Measurements from ENCODE around the gene PLA2G4F. TPM values are rescaled to one million over a fixed set of nuclear protein-coding genes. Genes with fewer than 3 reads are reported as not detected.

PLA2G4F gene
- total and polyA plus RNA-seq, 7 donors, result 0.20 to 5.3 (median 1.9) TPM

DNA sequence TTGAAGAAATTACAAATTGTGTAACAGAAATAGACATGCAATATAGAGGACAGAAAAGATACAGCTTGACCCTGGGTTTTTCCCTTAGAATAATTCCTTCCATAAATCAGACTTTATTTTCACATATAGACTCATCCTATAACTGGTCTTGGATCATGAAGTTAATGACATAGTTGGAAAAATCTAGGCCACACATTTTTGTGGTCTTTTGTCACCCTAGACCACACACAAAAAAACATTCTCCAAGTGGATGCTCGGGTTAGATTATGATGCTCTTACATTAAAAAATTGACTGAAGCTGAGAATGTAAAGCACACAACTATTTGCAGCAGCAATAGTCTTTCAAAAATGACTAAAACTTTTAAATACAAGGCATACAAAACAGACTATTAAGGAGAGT lies 54.6 kb downstream of the PLA2G4F start:
- intact Hi-C loops (cut with DNase I), result no loop called here
- 74 to 84% (median 79%) methylated on average over 1 of the region's 1 CpG for WGBS, 3 donors

DNA sequence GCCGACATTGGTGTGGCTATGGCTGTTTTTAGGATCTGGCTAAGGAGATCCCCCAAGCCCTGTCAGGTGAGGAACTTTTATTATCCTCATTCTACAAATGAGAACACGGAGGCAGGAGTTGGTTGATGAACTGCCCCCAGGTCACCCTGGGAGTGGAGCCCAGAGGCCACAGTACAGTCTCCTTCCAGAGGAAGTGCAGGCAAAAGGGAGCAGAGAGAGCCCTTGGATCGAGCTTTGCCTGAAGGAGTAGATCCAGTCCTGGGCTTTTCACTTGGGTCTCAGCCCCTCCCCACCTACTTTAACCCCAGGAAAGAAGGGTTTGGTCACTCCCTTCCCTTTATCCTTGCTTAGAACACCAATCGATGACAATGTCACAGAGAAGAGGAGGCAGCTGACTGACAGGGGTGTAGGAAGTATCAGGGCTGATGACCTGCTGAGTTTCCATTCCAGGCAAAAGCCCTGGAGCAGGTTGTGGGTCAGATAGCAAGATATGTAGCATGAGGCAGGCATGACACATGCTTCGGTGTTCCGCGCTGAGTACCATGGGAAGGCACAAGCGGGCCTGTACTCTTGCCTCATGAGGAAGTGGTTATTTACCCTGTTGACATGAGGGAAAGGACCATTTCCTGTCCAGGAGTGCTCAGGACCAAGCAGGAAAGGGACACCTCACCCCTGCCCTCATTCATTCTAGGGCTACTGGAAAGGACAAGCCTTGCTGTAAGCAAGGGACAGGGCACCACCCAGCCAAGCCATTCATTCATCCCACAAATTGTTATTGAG lies 56.2 kb downstream of the PLA2G4F start:
- no peak for TF ChIP-seq CTCF (IDR thresholded peaks at IDR 0.05)

More for the DNA sequence above, 54.6 kb downstream of the PLA2G4F start:
- DNase-seq, result no peak
- TF ChIP-seq CTCF (IDR thresholded peaks at IDR 0.05), result no peak
- no peak for ATAC-seq
- no peak overlapping the region for H3K4me3 ChIP-seq
- H3K27ac ChIP-seq, result no peak overlapping the region
- H3K36me3 ChIP-seq (ENCODE audit: insufficient read depth in 1 of 2, low read depth in 1 of 2), result no peaks in the 10 kb centered on the region
- H3K27me3 ChIP-seq (ENCODE audit: insufficient read depth in 3 of 3, low read length in 2 of 3), result no peaks in the 10 kb centered on the region
- no peaks in the 10 kb centered on the region for H3K4me1 ChIP-seq
- no peaks in the 10 kb centered on the region for H3K9me3 ChIP-seq

DNA sequence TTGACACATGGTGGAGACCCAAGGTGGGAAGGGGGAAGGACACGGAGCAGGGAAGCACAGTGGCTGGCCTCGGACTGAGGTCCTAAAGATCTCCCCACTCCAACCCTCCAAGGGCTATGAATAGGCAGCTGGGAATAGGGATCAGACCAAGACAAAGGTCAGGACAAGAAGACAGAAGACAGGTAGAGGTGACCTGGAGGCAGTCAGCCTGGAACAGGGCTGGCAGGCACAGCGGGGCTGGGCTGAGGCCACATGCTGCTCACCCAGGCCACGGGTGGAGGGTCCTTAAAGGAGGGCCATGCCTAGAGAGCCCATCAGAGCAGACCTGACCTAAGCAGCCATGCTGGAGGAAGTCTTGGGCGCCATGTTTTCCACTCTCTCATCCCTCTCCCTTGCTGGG lies 59.4 kb downstream of the PLA2G4F start:
- no peaks in the 10 kb centered on the region for H3K9me3 ChIP-seq
- no peak for ATAC-seq
- H3K36me3 ChIP-seq (ENCODE audit: insufficient read depth in 1 of 2, low read depth in 1 of 2), result no peaks in the 10 kb centered on the region
- H3K4me3 ChIP-seq, result no peak overlapping the region
- H3K27ac ChIP-seq, result no peak overlapping the region
- TF ChIP-seq CTCF (IDR thresholded peaks at IDR 0.05), result no peak
- no peak for DNase-seq
- no peaks in the 10 kb centered on the region for H3K27me3 ChIP-seq (ENCODE audit: insufficient read depth in 3 of 3, low read length in 2 of 3)
- peaks cover 9% of the 10 kb centered on the region for H3K4me1 ChIP-seq
- intact Hi-C loops (cut with DNase I), result no loop called here
- 83 to 92% (median 90%) methylated on average over 5 of the region's 5 CpGs for WGBS, 3 donors

More for the DNA sequence above, 56.2 kb downstream of the PLA2G4F start:
- intact Hi-C loops (cut with DNase I), result no loop called here
- Histone ChIP-seq H3K27me3 (ENCODE audit: insufficient read depth in 3 of 3, low read length in 2 of 3) (no peaks in the 10 kb centered on the region), H3K27ac (no peak overlapping the region), H3K4me1 (no peaks in the 10 kb centered on the region), H3K36me3 (ENCODE audit: insufficient read depth in 1 of 2, low read depth in 1 of 2) (no peaks in the 10 kb centered on the region), H3K4me3 (no peak overlapping the region), H3K9me3 (no peaks in the 10 kb centered on the region)
- DNase-seq (no peak), ATAC-seq (no peak)
- WGBS, 3 donors, result 76 to 81% (median 80%) methylated on average over 8 of the region's 8 CpGs

DNA sequence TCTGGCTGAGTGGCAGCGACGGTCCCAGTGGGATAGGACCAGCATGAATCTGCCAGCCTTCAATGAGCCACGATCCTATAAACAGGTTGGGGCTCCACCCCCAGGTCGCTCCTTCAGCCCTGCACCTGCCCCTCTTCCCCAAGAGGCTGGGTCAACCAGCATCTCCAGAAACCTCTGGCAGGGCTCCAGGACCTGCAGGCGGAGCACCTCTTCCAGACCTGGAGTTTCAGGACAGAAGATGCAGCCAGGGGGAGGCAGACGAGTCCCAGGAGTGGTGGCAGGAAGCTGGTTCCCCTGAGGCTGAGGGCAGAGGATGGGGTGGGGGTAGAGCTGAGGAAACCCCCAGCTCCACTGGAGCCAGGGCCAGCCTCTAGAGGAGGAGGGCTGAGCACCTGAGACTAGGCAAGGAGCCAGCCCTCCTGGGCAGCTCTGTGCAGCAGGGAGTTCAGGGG lies 61.9 kb downstream of the PLA2G4F start, which contains the start of gene PLA2G4D:
Gene PLA2G4D, minus strand, starts transcription at position 51 of the 452 bp plus-strand sequence. CDS start 103 bp downstream, outside the sequence.
- Histone ChIP-seq H3K4me3 (no peak within 1 kb of the TSS), H3K27me3 (ENCODE audit: insufficient read depth in 3 of 3, low read length in 2 of 3) (no peaks in the 10 kb centered on the region), H3K27ac (no peak within 1 kb of the TSS), H3K36me3 (ENCODE audit: insufficient read depth in 1 of 2, low read depth in 1 of 2) (no peaks in the 10 kb centered on the region), H3K9me3 (no peaks in the 10 kb centered on the region), H3K4me1 (peaks cover 9% of the 10 kb centered on the region)
- ATAC-seq (no peak), DNase-seq (no peak)
- 72 to 78% (median 72%) methylated on average over 6 of the region's 6 CpGs for WGBS, 3 donors
- intact Hi-C loops (cut with DNase I), result no loop called here
- TF ChIP-seq CTCF (IDR thresholded peaks at IDR 0.05), result no peak

All from psoas muscle (tissue), 8 donors.